Lower leg skin (tissue), 3 donors: ENCODE data around the gene AUTS2.

Experiments
- CTCF ChIP-seq, 3 donors: fragments of 450-650 bp; IDR thresholded peaks; one replicate each; pipeline ENCODE4 v1.5.1; 2016; ENCODE audit warnings: antibody characterized with exemption in 3 of 3, mild to moderate bottlenecking in 3 of 3, moderate library complexity in 2 of 3
- POLR2A ChIP-seq, 2 donors: fragments of 450-650 bp; IDR thresholded peaks; one replicate each; pipeline ENCODE4 v1.6.1; 2016 to 2017; ENCODE audit warnings: antibody characterized with exemption in 2 of 2, mild to moderate bottlenecking in 1 of 2, moderate library complexity in 1 of 2

- TF ChIP-seq CTCF (IDR thresholded peaks at IDR 0.05) (no peak), POLR2A (IDR thresholded peaks at IDR 0.05) (no peak)
Measured at GRCh38 chr7:70044064-70044463, 445.8 kb downstream of the AUTS2 start.
